HG02759 (cell line): ENCODE data around the gene CFAP43.

Experiments
- ATAC-seq: cut with Tn5 transposase; IDR thresholded peaks from one replicate; pipeline ENCODE4 v1.9.1; 2021; ENCODE audit warnings: mild to moderate bottlenecking, moderate library complexity; ENCODE audit not compliant: unreplicated experiment

The CFAP43 gene

DNA sequence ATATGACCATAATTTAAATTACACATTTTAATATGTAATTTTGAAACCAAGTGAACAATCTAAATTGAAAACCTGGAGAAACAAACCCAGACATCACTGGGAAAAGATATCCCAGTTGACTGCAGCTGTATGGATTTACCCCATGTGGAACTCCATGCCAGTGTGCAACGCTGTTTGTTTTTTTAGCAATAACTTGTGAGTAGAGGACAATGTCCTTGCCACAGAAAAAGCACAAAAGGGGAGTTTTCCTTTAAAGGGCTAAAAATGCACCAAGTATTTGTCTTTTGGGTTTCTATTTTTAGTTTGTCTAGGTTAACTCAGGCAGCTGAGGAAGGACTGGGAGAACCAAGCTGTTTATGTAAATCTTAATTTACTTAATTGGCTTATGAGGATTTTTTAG, 131.4 kb downstream of the CFAP43 start:
- ATAC-seq, result no peak

DNA sequence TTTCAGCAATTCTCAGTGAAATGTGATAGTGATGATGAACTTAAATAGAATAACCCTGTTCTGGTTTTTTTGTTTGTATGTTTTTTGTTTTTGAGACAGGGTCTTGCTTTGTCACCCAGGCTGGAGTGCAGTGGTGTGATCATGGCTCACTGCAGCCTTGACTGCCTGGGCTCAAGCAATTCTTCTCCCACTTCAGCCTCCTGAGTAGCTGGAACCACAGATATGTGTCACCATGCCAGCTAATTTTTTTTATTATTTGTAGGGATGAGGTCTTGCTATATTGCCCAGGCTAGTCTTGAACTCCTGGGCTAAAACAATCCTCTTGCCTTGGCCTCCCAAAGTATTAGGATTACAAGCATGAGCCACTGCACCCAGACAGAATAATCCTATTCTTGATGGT, 132.2 kb downstream of the CFAP43 start:
- ATAC-seq, result no peak

DNA sequence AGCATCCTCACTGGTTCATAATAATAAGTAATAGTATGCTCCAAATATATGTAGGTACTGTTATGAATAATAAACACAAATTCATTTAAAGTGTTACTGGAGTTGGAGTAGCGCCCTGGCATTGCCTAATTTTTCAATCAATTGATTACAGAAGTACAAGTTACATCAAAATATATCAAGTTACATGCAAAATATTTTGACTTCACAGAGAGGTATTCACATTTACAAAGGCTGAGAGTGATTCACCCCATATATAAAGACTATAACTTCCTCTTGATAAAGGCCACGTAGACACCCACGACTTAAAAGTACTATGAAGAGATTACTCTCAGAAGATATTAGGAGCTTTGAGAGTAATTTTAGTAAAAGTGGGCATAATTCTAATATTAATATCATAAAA, 132.9 kb downstream of the CFAP43 start:
- no peak for ATAC-seq

DNA sequence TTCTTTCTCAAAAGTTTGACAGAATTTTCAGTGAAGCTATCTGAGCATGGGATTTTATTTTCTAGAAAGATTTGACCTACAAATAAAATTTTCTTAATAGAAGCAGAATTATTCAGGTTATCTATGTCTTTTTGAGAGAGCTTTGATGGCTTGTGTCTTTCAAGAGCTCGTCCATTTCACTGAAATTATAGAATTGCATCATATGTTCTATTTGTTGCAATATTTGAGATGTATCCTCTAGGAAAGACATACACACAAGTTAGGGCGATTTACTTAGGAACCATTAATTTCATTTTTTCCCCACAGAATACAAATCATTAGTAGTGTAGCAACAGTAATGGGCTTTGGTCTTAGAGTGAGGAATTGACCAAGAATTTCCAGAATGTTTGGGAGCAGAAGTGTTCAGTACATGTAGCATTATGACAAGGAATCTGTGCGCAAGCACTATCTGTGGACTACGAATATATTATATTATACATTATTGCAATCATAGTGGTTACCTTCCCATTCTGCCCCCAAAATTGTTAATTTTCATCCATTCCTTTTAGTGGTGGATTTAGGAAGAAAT, 133.7 kb downstream of the CFAP43 start:
- no peak for ATAC-seq

DNA sequence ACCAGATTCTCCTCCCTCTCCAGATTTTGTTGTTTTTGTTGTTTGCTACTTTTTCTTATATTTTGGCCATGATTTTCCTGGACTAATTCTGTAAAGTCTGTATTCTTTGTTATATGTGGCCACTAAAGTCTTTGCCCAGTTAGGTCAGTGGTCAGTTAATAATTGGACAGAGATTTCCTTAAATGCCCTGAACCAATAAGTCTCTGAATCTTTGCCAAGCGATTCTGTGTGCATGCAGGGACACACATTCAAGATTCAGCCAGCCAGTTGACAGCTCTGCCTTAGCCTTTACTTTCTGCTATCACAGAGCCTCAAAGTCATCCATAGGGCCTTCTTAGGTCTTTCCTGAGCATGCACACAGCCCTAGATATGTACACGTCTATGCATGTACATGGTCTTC, 135.5 kb downstream of the CFAP43 start:
- no peak for ATAC-seq

DNA sequence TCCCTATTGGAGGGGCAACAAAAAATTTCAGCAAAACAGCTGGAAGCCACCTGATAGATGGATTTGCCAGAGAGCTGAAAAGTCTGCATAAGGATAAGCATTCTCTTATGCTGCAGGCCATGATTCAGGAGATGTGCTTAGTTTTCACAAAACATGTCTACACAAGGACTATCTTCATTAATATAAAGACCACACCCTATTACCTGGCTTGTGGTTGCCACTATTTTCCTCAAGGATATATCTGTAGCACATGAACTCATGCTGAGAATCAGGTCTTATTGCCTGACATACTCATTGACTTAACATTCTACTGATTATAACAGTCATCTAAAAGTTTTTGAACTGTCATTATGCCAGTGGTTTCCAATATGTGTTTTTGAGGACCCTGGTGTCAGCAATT, 139.4 kb downstream of the CFAP43 start:
- no peak for ATAC-seq

DNA sequence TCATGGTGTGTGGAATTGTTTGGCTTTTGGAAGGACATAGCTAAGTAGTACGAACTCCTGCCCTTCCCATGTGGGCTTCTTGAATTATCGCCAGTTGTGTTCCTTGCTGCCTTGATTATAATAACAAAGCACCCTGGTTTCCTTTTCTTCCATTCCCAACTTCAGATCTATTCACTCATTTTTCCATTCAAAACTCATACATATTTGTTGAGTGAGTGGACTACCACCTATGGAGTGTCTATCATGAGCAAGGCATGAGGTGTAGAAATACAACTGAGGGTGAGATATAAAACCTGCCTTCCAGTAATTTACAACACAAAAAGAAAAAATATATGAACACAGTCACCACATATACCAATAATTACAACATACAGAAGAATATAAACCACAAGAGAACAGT, 141.6 kb downstream of the CFAP43 start:
- no peak for ATAC-seq

DNA sequence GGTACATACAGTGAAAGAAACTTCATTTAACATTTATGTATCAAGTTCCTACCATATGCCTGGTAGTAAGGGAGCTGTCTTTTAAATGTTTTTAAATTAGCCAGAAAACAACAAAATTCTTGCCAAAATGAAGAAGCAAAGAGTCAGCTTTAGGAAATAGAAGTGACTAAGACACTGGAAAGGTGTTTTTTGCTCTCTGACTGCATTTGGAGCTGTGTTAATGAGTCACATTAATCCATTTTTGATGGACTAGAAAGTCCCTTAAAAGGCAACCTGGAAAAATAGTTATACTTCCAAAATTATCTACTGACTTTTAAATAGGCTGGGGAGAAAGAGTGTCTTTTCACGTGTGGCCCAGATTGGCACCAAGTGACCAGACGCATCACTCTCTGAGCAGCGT, 142.5 kb downstream of the CFAP43 start:
- ATAC-seq, result no peak

DNA sequence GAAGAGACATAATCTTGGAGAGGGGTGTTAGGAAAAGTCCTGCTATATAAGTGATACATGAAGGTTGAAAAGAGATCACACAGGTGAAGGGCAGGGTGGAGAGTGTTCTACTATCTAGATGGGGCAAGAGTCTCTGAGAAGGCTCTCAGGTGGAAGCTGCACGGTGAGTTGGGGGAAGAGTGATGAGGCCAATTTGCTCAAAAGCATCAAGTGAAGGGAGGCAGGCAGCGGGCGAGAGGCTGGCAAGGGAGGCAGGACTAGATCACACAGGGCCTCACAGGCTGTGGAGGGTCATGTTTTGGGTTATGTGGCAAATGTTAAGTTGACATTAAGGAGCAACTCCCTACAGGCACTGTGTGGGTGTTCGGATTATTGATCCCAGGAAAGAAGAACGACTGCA, 143.9 kb downstream of the CFAP43 start:
- no peak for ATAC-seq

DNA sequence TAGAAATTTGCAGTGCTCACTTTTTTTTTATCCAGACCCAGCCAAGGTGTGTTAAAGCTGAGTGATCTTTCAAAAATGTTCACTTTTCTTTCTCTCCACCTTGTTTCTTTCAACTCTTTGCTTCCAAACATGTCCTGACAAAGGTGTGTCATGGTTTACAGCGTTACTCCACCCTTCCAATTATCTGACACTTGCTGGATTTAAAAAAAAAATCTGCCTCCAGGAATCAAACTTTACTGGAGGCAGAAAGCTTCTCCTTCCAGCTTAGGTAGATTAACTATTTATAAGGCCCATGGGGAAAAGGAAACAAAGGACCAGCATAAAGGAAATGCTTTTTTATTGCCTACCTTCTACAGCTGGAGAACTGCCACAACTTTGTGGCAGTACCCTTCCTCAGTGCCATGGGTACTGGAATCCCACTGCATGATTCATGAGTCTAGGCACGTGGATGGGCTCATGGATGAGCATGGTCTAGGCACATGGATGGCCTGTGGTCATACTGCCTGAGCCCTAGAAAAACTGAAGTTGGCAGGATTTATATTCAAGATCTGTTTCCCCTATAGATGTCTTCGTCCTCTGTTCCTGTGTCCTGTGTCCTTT, 146.3 kb downstream of the CFAP43 start, which contains the start of gene COL17A1:
COL17A1 (minus strand) TSS at position 80 of the 600 bp plus-strand sequence. CDS start 5,207 bp downstream, outside the sequence.
- no peak for ATAC-seq

DNA sequence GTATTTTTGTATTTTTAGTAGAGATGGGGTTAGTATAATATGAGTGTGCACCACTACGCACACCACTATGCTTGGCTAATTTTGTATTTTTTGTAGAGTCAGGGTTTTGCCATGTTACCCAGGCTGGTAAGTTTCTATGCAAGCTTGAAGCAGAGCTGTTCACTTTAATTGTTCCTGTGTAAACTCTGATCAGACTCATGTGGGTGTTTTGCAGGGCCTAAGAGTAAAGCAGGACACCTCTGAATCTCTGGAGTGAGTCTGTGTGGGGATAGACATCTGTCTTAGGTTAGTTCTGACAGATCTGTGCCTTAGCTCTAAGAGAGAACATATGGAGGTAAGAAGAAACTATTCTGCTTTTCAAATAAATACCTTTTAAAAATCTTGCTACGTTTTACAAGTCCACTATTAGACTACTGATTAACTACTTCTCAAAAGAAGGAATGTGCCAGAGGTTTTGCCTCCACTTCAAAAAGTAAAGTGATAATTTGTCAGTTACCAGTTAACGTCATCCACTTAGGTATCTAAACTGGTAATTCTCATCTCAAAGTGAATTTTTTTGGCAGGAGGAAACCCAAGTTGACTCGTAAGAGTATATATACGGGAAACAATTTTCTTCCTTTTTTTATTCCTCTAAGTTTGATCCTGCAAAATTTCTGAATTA, 147.6 kb downstream of the CFAP43 start:
- ATAC-seq, result no peak

DNA sequence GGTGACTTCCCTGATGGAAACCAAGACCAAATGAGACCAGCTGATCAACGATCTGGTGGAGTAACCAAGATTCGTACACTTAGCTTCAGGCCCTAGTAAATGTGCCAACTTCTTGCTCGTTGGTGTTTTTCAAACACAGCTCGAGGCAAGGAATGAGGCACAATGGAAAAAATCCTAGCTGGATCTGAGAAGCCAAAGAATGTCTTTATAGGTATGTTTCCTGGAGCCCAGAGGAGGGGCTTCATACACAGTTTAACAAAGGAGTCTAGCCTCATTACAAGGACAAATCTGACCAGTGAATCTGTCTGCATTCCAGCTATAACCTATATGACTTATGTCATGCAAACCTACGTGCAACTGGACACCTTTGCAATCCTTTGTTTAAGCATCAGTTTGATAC, 150.2 kb downstream of the CFAP43 start:
- ATAC-seq, result no peak

DNA sequence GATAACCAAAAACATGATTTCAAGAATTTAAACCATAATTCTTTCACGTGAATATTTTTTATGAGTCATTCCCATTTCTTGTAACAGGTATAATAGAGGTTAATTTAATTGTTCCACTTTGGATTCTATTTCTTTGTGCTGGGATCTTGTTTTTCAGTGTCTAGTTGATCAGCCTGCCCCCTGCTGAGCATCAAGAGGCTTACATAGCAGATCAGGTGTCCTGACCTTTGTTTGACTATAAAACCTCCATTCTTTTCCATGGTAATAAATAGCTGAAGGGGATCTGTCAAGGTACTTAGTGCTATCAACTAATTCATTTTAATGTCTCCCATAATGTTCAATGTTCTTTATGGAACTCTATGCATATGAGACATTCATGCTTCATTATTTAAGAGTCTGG, 151.4 kb downstream of the CFAP43 start:
- no peak for ATAC-seq
